HK-2 (cell line): ENCODE data around the gene TTC28.

Source experiments
- DNase-seq: peaks from one replicate; pipeline ENCODE4 v3.0.0-alpha.2; 2018; ENCODE audit not compliant: unreplicated experiment

The TTC28 gene

DNA sequence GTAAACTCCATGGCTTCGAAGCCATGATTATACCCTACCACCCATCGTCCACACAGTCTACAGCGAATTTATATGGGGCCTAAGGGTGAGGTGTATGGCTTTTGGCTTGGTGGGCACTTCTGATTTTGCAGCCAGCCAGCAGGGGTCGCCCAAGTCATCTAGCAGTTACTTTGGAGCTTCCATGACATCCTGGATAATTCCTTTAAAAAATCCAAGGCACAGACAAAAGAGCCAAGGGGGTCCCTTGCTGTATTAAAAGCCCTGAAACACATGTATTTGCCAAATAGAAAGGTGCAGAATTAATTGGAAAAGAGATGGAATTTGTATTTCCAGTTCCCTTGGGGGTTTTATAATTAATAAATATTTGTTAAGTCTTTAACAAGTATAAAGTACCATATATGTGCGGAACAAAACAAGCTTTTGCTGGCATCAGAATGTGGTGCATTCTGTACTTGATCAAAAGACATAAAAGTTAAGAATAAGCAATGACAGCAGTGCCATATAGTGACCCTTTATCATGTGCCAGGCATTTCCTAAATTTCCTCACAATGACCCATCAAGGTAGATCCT is 627.8 kb downstream of the TTC28 start:
- DNase-seq = peak; percentile 63

GRCh38 chr22:28051091-28051786 is 628.4 kb downstream of the TTC28 start:
- DNase-seq = no peak

GRCh38 chr22:28048529-28048928 is 631.1 kb downstream of the TTC28 start:
- DNase-seq = no peak

DNA sequence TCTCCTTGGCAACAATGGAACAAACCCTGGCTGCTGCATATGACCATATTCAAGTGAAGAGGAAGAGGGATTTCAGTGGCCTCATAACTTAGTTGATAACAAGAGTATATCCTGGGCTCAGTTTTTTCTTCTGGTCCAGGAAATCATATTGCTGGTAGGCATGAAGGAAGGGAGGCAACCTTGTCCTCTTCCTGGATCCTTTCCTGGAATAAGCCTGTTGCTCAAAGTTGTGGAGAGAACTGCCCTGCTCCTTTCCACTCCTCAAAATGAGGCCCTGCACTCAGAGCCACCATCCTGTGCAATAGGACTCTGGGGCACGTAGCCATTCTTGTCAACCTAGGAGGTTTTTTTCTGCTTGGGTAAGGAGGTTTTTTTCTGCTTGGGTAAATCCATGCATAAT is 631.9 kb downstream of the TTC28 start:
- DNase-seq = no peak

GRCh38 chr22:28046100-28046499 is 633.5 kb downstream of the TTC28 start:
- no peak for DNase-seq

DNA sequence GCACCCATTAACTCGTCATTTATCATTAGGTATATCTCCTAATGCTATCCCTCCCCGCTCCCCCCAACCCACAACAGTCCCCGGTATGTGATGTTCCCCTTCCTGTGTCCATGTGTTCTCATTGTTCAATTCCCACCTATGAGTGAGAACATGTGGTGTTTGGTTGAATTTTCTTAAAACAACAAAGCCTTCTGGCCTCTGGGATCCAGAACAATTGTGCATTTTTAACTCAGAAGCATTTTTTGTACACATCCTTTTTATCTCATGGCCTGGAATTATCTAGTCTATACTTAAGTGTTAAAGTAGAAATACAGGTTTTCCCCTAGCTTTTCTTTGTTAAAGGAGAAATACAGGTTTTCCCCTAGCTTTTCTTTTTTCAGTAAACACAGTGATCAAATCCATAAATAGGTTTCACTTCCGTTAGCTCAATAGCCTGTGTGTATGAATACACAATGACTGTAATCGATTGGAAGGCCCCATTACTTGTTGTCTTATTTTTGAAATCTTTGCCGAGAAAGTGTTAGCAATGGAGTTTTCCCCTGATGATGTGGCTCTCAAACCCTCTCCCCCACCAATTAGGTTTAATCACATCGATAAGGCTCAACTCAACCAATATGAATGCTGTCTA is 635.0 kb downstream of the TTC28 start:
- DNase-seq = no peak

DNA sequence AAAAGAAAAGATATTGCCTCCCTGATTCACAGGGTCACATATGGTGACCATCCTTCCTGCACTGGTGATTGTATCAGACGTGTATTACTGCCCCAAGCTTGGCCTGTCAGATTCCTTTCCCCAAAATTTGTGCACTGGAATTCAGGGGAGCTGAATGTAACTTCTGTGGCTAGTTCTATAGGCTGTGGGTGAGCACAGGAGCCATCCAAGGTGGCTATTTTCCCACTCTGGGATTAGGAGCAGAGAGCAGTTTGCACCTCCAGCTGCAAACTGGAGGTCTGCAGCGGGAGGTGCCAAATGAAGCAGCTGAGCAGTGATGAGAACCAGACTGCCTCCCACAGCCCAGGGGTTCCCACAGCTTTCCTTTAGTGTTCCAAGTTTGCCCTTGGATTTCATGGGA is 636.4 kb downstream of the TTC28 start:
- DNase-seq = no peak

DNA sequence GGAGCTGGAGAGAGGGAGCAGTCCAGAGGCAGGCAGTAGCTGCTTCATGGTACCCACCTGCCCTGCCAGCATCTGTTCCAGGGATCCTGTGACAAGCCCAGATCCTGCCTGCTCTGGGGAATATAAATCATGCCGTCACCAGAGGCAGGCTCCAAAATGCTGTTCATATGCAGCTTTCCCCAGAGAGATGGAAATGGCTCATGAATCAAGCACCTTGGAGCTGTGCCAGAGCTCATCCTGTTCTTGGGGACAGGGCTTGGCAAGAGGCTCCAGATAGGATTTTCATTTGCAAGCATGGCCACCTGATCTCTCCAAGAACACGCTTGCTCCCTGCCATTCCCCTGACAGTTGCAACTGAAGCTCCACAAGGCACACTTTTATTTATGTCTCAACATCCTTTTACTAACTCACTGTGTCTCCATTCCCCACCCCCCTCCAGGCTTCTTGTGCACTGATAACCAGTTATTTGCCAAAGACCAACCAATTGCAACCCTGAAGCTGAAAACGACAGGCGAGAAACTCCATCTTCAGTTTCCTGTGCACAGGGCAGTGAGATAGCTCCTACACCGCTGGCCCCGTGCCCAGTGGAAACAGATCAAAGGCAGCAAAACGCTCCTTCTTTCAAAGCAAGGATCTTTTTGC is 644.8 kb downstream of the TTC28 start:
- no peak for DNase-seq

DNA sequence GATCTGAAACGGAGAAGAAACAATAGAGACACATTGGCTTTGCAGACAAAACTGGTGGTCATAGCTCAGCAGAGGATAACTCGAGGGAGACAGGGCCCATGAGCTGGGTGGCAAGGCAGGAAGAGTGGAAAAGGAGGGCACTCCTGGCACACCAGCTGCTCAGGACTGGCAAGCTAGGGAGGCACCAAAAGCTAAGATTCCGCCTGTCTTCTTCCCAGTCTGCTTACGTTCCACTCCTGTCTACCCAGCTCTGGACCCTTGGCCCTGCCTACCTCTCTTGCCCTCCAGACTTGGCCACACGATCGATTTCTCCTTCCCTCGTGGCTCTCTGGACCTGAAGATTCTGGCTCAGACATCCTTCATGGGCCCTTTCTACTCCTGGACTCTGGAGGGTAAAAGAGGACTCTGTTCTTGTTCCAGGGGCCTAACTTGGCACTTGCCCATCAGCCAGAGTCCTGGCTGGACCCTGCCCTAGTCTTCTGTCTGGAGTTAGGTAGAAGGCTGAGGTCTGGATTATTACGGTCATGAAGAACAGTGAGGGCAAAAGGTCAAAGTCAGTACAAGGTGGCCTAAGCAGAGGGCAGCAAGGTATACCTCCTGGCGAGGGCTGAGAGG is 645.4 kb downstream of the TTC28 start:
- no peak for DNase-seq

DNA sequence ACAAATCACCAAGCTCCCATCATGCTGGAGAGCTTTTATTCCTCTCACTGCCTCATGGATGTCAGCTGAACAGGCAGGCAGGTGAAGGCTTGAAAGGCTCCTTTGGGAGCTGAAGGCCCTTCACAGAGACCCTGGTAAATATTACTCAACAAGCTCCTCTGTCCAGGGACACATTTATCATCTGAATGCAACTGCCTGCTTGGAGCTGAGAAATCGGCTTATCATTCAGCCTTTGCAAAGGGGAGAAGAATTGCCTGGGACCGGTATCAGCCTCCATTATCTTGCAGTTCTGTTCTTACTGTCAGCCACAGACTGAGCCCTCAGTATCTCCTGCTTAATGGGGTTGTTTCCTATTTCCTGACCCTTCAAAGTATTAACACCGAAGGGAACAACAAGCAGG is 646.8 kb downstream of the TTC28 start:
- DNase-seq = no peak

- DNase-seq = no peak
Observed at GRCh38 chr22:28031383-28031922, 648.2 kb downstream of the TTC28 start.

GRCh38 chr22:28030473-28030872 is 649.2 kb downstream of the TTC28 start:
- DNase-seq = no peak

DNA sequence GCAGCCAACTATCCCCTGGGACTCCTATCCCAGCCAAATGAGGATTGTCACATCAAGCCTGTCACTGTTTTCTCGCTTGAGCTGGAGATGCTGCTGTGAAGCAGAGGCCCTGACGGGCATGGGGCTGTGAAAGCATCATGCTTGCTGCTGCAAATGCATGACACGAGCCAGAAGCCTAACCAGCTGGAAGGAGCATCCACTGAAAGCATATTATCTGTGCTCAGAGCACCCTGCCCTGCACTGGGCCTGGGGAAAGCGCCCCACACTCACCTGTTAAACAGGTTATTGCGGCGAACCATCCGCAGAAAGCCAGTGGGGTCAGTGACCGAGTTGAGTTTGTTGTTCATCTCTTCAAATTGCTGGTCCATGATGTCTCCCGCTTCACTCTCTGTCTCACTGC is 649.7 kb downstream of the TTC28 start:
- no peak for DNase-seq

DNA sequence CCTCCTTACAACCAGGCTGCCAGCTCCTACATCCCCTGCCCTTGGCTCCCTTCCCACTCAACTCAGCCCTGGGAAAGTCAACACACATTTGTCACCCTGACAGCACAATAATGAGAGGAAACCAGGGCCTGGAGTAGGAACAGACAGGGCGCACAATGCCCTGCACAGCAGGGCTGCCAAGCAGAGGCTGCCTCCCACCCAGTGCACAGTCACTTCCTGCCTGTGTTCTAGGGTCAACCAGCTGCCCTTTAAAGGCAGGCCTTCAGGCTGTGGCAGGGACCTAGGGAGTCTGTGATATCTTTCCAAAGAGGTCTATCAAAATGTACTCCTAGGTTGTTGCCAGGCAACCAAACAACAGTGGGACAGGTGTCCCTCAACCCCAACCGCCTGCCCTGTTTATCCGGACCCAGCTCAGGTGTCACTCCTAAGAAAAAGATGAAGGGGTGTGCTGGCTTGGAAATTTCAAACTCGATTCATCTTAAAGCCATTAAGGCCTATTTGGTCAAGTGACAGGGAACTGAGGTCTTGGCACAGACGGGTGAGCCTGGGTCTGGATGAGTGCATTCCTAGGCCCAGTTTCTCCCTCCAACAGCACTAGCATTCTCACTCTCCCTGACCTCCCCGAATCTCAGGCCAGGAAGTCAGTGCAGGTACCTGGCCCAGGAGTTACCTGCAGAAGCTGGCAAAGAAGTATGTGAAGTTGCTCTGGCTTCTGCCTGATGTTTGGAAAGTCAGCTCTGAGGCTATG is 650.3 kb downstream of the TTC28 start:
- no peak for DNase-seq

DNA sequence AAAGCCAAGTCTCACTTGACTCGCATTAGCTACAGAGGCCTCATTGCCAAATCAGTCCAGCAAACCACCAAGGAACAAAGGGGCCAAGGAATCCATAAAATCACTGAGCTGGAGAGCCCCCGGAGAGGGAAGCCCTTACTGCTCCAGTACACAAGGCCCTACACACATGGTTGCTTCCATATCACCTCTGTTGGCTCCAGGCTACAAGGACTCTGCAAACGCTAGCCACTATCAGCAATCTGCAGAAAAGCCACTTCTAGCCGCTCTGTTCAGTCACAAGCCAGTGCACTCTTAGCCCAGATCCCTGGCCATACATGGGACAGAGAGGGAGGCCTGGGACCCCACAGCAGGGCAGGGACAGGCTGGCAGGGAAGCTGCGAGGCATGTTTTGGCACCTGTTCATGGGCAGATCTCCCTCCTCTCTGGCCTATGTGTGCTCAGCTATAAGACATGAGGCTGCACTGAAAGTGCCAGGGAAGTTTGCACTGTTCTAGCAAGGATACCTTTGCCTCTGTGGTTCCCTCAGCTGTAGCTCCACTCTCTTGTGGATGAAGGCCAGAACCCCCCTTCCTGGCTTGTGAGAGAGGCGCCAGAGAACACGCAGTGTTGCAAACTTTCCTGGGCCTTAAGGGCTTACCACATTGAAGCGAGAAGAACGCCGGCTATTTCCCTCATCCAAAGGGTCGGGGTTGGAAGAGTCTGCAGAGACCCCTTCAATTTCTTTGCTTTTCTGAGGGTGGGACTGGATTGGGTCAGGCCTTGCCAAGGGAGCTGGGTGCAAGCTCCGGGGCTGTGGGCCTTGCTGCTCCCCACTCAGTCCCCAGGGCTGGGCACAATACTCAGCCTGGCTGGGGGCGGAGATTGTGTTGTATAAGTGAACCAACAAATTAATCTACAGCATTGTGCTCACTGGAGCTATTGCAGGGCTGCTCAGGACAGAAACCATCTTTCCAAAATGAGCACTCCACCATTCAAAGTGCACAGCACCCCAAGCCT is 651.9 kb downstream of the TTC28 start:
- DNase-seq = no peak

GRCh38 chr22:28025866-28026575 is 653.6 kb downstream of the TTC28 start:
- DNase-seq = no peak

DNA sequence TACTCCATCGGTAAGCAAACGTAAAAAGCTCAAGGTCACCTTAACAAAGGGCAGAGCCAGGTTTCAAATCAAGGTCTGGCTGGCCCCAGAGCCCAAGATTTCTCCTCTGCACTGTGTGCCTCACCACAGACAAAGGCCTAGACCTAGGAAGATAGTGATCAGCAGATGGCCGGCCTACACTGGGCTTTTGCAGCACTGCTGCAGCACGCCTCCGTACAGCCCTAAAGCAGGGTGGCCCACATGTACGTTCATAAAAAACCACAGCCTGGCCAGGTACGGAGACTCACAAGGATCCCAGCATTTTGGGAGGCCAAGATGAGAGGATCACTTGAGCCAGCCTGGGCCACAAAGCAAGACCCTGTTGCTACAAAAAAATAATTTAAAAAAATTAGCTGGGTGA is 654.3 kb downstream of the TTC28 start:
- no peak for DNase-seq

DNA sequence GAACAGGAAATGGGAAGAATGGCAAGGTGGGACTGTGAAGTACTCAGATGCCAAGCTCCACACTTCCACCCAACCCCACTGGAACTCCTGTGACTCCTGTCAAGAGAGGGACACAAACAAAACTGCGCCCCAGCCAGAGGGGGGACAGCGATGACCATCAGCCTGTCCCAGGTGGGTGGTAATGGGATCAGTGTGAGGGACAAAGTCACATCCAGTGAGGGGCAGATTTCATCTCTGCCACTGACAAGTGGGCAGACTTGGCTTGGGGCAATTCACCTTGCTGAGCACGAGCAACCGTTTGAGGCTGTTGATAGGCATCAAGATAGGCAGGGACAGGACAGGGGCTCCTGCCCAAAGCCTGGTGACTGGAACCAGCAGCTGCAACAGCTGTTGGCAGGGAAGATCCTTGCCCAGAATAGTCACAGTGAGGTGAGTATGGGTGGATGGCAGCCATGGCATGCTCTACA is 655.2 kb downstream of the TTC28 start:
- DNase-seq = no peak

GRCh38 chr22:28023774-28024173 is 655.9 kb downstream of the TTC28 start:
- DNase-seq = no peak
